Kidney epithelial cell (primary cell): ENCODE measurements around the gene ZC3H7B. TPM values are rescaled to one million over a fixed set of nuclear protein-coding genes. Genes with fewer than 3 reads are reported as not detected.

Experiments
- DNase-seq: peaks from one replicate; pipeline ENCODE4 v3.0.0-alpha.2; 2010; ENCODE audit warnings: low read depth
- H3K27me3 ChIP-seq: 2 replicates; pipeline ENCODE4 v1.6.0; 2011; ENCODE audit warnings: low read length; ENCODE audit not compliant: control insufficient read depth, insufficient read depth
- H3K36me3 ChIP-seq: 2 replicates; pipeline ENCODE4 v1.5.1; 2011; ENCODE audit warnings: low read length; ENCODE audit not compliant: control insufficient read depth, insufficient read depth
- H3K4me3 ChIP-seq: 2 replicates; pipeline ENCODE4 v1.5.1; 2011; ENCODE audit warnings: low read depth, mild to moderate bottlenecking, control low read depth, low read length
- CTCF ChIP-seq: IDR thresholded peaks from 2 replicates; pipeline ENCODE4 v1.5.1; 2011; ENCODE audit warnings: mild to moderate bottlenecking, moderate library complexity, low read length, control low read depth, inconsistent platforms; ENCODE audit not compliant: insufficient read depth, poor library complexity, severe bottlenecking
- total RNA-seq: library from RNA; depleted of rRNA; stranded (reverse); fragments of >200 nt; gene quantifications from 2 replicates; pipeline ENCODE4 v1.2.3, GENCODE V29; 2015

The ZC3H7B gene
- total RNA-seq, 1 donor from 2014 or later = 57.7 TPM

GRCh38 chr22:41314821-41315220 is 13.5 kb downstream of the ZC3H7B start:
- DNase-seq = no peak
- no peaks in the 10 kb centered on the region for H3K27me3 ChIP-seq
- no peak for TF ChIP-seq CTCF
- H3K4me3 ChIP-seq = no peak overlapping the region
- H3K36me3 ChIP-seq = peaks cover 1% of the 10 kb centered on the region

- Histone ChIP-seq H3K27me3 (no peaks in the 10 kb centered on the region), H3K4me3 (no peak overlapping the region), H3K36me3 (peaks cover 1% of the 10 kb centered on the region)
- DNase-seq = no peak
- no peak for TF ChIP-seq CTCF
Measured at GRCh38 chr22:41315586-41315985, 14.3 kb downstream of the ZC3H7B start.

GRCh38 chr22:41320416-41321240 is 19.3 kb downstream of the ZC3H7B start:
- no peak for DNase-seq
- TF ChIP-seq CTCF = no peak
- H3K36me3 ChIP-seq = no peaks in the 10 kb centered on the region
- no peaks in the 10 kb centered on the region for H3K27me3 ChIP-seq
- H3K4me3 ChIP-seq = no peak overlapping the region

- DNase-seq = no peak
- TF ChIP-seq CTCF = no peak
- peaks cover 2% of the 10 kb centered on the region for H3K36me3 ChIP-seq
- H3K4me3 ChIP-seq = no peak overlapping the region
- H3K27me3 ChIP-seq = no peaks in the 10 kb centered on the region
Measured at GRCh38 chr22:41324821-41325528, 23.6 kb downstream of the ZC3H7B start.

GRCh38 chr22:41327124-41327523 is 25.8 kb downstream of the ZC3H7B start:
- no peak for TF ChIP-seq CTCF
- DNase-seq = no peak
- peaks cover 2% of the 10 kb centered on the region for H3K36me3 ChIP-seq
- H3K4me3 ChIP-seq = no peak overlapping the region
- H3K27me3 ChIP-seq = no peaks in the 10 kb centered on the region
